HUES6 (cell line): ENCODE results near the gene CLK3.

Experiments used
- H3K27ac ChIP-seq: 2 replicates; pipeline ENCODE4 v1.7.0; 2013; ENCODE audit warnings: low read depth, mild to moderate bottlenecking, low read length, inconsistent platforms
- H3K27me3 ChIP-seq: 2 replicates; pipeline ENCODE4 v1.6.1; 2013; ENCODE audit warnings: low read length; ENCODE audit not compliant: control insufficient read depth, insufficient read depth
- H3K36me3 ChIP-seq: 2 replicates; pipeline ENCODE4 v1.6.1; 2013; ENCODE audit warnings: low read length; ENCODE audit not compliant: control insufficient read depth, insufficient read depth
- H3K4me1 ChIP-seq: 2 replicates; pipeline ENCODE4 v1.6.1; 2013; ENCODE audit warnings: low read length; ENCODE audit not compliant: control insufficient read depth, insufficient read depth
- H3K4me3 ChIP-seq: 2 replicates; pipeline ENCODE4 v1.5.1; 2013; ENCODE audit warnings: low read depth, low read length
- H3K9ac ChIP-seq: one replicate; pipeline ENCODE4 v1.6.1; 2013; ENCODE audit warnings: mild to moderate bottlenecking, low read length
- H3K9me3 ChIP-seq: 2 replicates; pipeline ENCODE4 v1.6.1; 2013; ENCODE audit warnings: low read depth, low read length; ENCODE audit not compliant: control insufficient read depth, insufficient read depth

CLK3 gene

GRCh38 chr15:74603026-74603788 is 12.4 kb upstream of the CLK3 start:
- Histone ChIP-seq H3K36me3 (peaks cover 9% of the 10 kb centered on the region; the same call in 1 of the 2 replicates), H3K9ac (no peak overlapping the region), H3K27me3 (peaks cover 10% of the 10 kb centered on the region), H3K9me3 (no peaks in the 10 kb centered on the region), H3K4me1 (peaks cover 5% of the 10 kb centered on the region), H3K27ac (no peak overlapping the region), H3K4me3 (no peak overlapping the region)

- H3K9me3 ChIP-seq, result no peaks in the 10 kb centered on the region
- H3K27me3 ChIP-seq, result peaks cover 13% of the 10 kb centered on the region
- H3K36me3 ChIP-seq, result peaks cover 7% of the 10 kb centered on the region; the same call in 1 of the 2 replicates
- no peak overlapping the region for H3K4me3 ChIP-seq
- no peaks in the 10 kb centered on the region; the same call in 1 of the 2 replicates for H3K4me1 ChIP-seq
- H3K27ac ChIP-seq, result no peak overlapping the region
- no peak overlapping the region for H3K9ac ChIP-seq
Measured at GRCh38 chr15:74603789-74604705, 11.6 kb upstream of the CLK3 start.

GRCh38 chr15:74604983-74605794 is 10.4 kb upstream of the CLK3 start:
- Histone ChIP-seq H3K4me1 (peaks cover 3% of the 10 kb centered on the region; the same call in 1 of the 2 replicates), H3K9ac (no peak overlapping the region), H3K4me3 (no peak overlapping the region), H3K9me3 (no peaks in the 10 kb centered on the region), H3K27ac (no peak overlapping the region), H3K27me3 (peaks cover 13% of the 10 kb centered on the region), H3K36me3 (no peaks in the 10 kb centered on the region)

GRCh38 chr15:74605795-74606150 is 9.9 kb upstream of the CLK3 start:
- peaks cover 7% of the 10 kb centered on the region; the same call in 1 of the 2 replicates for H3K4me1 ChIP-seq
- no peaks in the 10 kb centered on the region for H3K36me3 ChIP-seq
- H3K9me3 ChIP-seq, result no peaks in the 10 kb centered on the region
- no peak overlapping the region for H3K27ac ChIP-seq
- H3K4me3 ChIP-seq, result no peak overlapping the region
- H3K27me3 ChIP-seq, result peaks cover 13% of the 10 kb centered on the region
- H3K9ac ChIP-seq, result no peak overlapping the region

GRCh38 chr15:74608786-74609185 is 6.8 kb upstream of the CLK3 start:
- Histone ChIP-seq H3K36me3 (no peaks in the 10 kb centered on the region), H3K27me3 (peaks cover 20% of the 10 kb centered on the region), H3K4me1 (peaks cover 9% of the 10 kb centered on the region; the same call in 1 of the 2 replicates), H3K4me3 (no peak overlapping the region), H3K9ac (no peak overlapping the region), H3K27ac (no peak overlapping the region), H3K9me3 (no peaks in the 10 kb centered on the region)

GRCh38 chr15:74609938-74610301 is 5.7 kb upstream of the CLK3 start:
- H3K4me3 ChIP-seq, result no peak overlapping the region
- no peak overlapping the region for H3K27ac ChIP-seq
- no peaks in the 10 kb centered on the region for H3K36me3 ChIP-seq
- H3K9ac ChIP-seq, result peak overlapping the region; percentile 42
- H3K9me3 ChIP-seq, result no peaks in the 10 kb centered on the region
- peaks cover 15% of the 10 kb centered on the region; the same call in 1 of the 2 replicates for H3K4me1 ChIP-seq
- H3K27me3 ChIP-seq, result peaks cover 20% of the 10 kb centered on the region

- Histone ChIP-seq H3K9ac (peak overlapping the region; percentile 42), H3K27ac (no peak overlapping the region), H3K36me3 (no peaks in the 10 kb centered on the region), H3K27me3 (peaks cover 20% of the 10 kb centered on the region), H3K9me3 (no peaks in the 10 kb centered on the region), H3K4me3 (no peak overlapping the region), H3K4me1 (peaks cover 15% of the 10 kb centered on the region; the same call in 1 of the 2 replicates)
Measured at GRCh38 chr15:74610302-74610951, 5.2 kb upstream of the CLK3 start.

- H3K27ac ChIP-seq, result no peak overlapping the region
- no peak overlapping the region for H3K4me3 ChIP-seq
- H3K9me3 ChIP-seq, result no peaks in the 10 kb centered on the region
- H3K36me3 ChIP-seq, result no peaks in the 10 kb centered on the region
- peaks cover 20% of the 10 kb centered on the region for H3K27me3 ChIP-seq
- no peak overlapping the region for H3K9ac ChIP-seq
- peaks cover 15% of the 10 kb centered on the region; the same call in 1 of the 2 replicates for H3K4me1 ChIP-seq
Measured at GRCh38 chr15:74611341-74611740, 4.3 kb upstream of the CLK3 start.

GRCh38 chr15:74611834-74612233 is 3.8 kb upstream of the CLK3 start:
- H3K9ac ChIP-seq, result no peak overlapping the region
- H3K36me3 ChIP-seq, result no peaks in the 10 kb centered on the region
- no peak overlapping the region for H3K4me3 ChIP-seq
- peaks cover 19% of the 10 kb centered on the region; the same call in 1 of the 2 replicates for H3K4me1 ChIP-seq
- peaks cover 19% of the 10 kb centered on the region for H3K27me3 ChIP-seq
- no peaks in the 10 kb centered on the region for H3K9me3 ChIP-seq
- H3K27ac ChIP-seq, result no peak overlapping the region

- Histone ChIP-seq H3K27ac (no peak overlapping the region), H3K9me3 (no peaks in the 10 kb centered on the region), H3K27me3 (peaks cover 13% of the 10 kb centered on the region), H3K36me3 (no peaks in the 10 kb centered on the region), H3K4me3 (no peak overlapping the region), H3K4me1 (peaks cover 24% of the 10 kb centered on the region; the same call in 1 of the 2 replicates), H3K9ac (no peak overlapping the region)
Measured at GRCh38 chr15:74612677-74613076, 3.0 kb upstream of the CLK3 start.
